Gastroesophageal sphincter (tissue), 4 donors: Measurements from ENCODE around the gene ARL17A. TPM values are rescaled to one million over a fixed set of nuclear protein-coding genes. Genes with fewer than 3 reads are reported as not detected.
"Not testable (repeated sequence)": the region's sequence is repeated elsewhere in the genome, so short reads cannot be mapped to it uniquely, and the experiment has no call there.

Experiments
- ATAC-seq: fragments of 150-250 bp; one replicate; pipeline ENCODE4 v1.9.1; 2016; ENCODE audit warnings: mild to moderate bottlenecking, moderate library complexity
- H3K27ac ChIP-seq, 4 donors: fragments of 200-600 bp; sonication (generic) in 3 of 4; 1 replicate in 3 of 4; 2 replicates in 1 of 4; pipeline ENCODE4 v1.5.1; 2016 to 2019
- H3K27me3 ChIP-seq: fragments of 200-600 bp; sonication (generic); one replicate; pipeline ENCODE4 v1.5.1; 2019
- H3K36me3 ChIP-seq, 2 donors: fragments of 200-600 bp; sonication (generic); one replicate each; pipeline ENCODE4 v1.5.1; 2019; ENCODE audit warnings: control low read depth in 1 of 2
- H3K4me1 ChIP-seq, 3 donors: fragments of 200-600 bp; sonication (generic); 1 replicate in 2 of 3; 2 replicates in 1 of 3; pipeline ENCODE4 v1.5.1; 2016 to 2019; ENCODE audit warnings: control low read depth in 2 of 3
- H3K4me3 ChIP-seq, 2 donors: fragments of 200-600 bp; sonication (generic); one replicate each; pipeline ENCODE4 v1.5.1; 2019; ENCODE audit warnings: mild to moderate bottlenecking in 1 of 2, moderate library complexity in 1 of 2
- H3K9me3 ChIP-seq, 3 donors: fragments of 200-600 bp; sonication (generic); one replicate each; pipeline ENCODE4 v1.5.1; 2017 to 2019; ENCODE audit warnings: control low read depth in 2 of 3
- WGBS, 2 donors: methylation state at CpG; one replicate each; pipeline ENCODE4 v1.1.5; 2018; ENCODE audit warnings: low coverage in 1 of 2; 5-methylcytosine and 5-hydroxymethylcytosine counted together
- total RNA-seq, 4 donors: library from RNA; depleted of rRNA; stranded (reverse); fragments of >200 nt; gene quantifications; one replicate each; pipeline ENCODE4 v1.1.0, GENCODE V29; 2016

The ARL17A gene
- 10 to 100 TPM in 1 of 4 donors, 1 to 10 TPM in 3; 5.6 to 15.6 (median 7.1) TPM for total RNA-seq

- no CpG with 5 or more reads among the region's 65 CpGs for WGBS, 2 donors
- peak; percentile 97 for ATAC-seq
- not testable (repeated sequence) for H3K9me3 ChIP-seq, H3K27me3 ChIP-seq, H3K4me1 ChIP-seq, H3K36me3 ChIP-seq
- H3K4me3 ChIP-seq: peak within 1 kb of the TSS; percentile 33 to 36
- peak within 1 kb of the TSS; percentile 65 to 81 (median 74) for H3K27ac ChIP-seq
Observed at GRCh38 chr17:46579083-46580075, at the start of gene ARL17A. Gene ARL17A, minus strand, starts transcription at chr17:46579691. Its CDS starts 3,369 bp downstream, at chr17:46576322.

GRCh38 chr17:46628753-46629436, 49.4 kb upstream of the ARL17A start:
- not testable (repeated sequence) for ATAC-seq, H3K36me3 ChIP-seq, H3K4me3 ChIP-seq, H3K27ac ChIP-seq, H3K27me3 ChIP-seq, H3K9me3 ChIP-seq, H3K4me1 ChIP-seq
- no CpG with 5 or more reads among the region's 5 CpGs for WGBS, 2 donors

GRCh38 chr17:46627452-46627851, 48.0 kb upstream of the ARL17A start:
- not testable (repeated sequence) for H3K9me3 ChIP-seq, H3K4me1 ChIP-seq, ATAC-seq, H3K36me3 ChIP-seq, H3K27me3 ChIP-seq, H3K4me3 ChIP-seq, H3K27ac ChIP-seq
- no CpG with 5 or more reads among the region's 2 CpGs for WGBS, 2 donors

- H3K27ac ChIP-seq, H3K27me3 ChIP-seq, H3K9me3 ChIP-seq, ATAC-seq, H3K36me3 ChIP-seq, H3K4me3 ChIP-seq, H3K4me1 ChIP-seq: not testable (repeated sequence)
- no CpG with 5 or more reads among the region's 5 CpGs for WGBS, 2 donors
Observed at GRCh38 chr17:46624726-46625125, 45.2 kb upstream of the ARL17A start.

- H3K4me1 ChIP-seq, H3K36me3 ChIP-seq, H3K9me3 ChIP-seq, H3K27me3 ChIP-seq, H3K27ac ChIP-seq, ATAC-seq, H3K4me3 ChIP-seq: not testable (repeated sequence)
- WGBS, 2 donors: no CpG with 5 or more reads among the region's 2 CpGs
Observed at GRCh38 chr17:46623790-46624189, 44.3 kb upstream of the ARL17A start.

GRCh38 chr17:46618975-46619374, 39.5 kb upstream of the ARL17A start:
- not testable (repeated sequence) for H3K9me3 ChIP-seq, ATAC-seq, H3K4me3 ChIP-seq, H3K36me3 ChIP-seq, H3K4me1 ChIP-seq, H3K27ac ChIP-seq, H3K27me3 ChIP-seq
- WGBS, 2 donors: no CpG with 5 or more reads among the region's 1 CpG

- ATAC-seq, H3K4me3 ChIP-seq, H3K9me3 ChIP-seq, H3K36me3 ChIP-seq, H3K27ac ChIP-seq, H3K4me1 ChIP-seq, H3K27me3 ChIP-seq: not testable (repeated sequence)
- WGBS, 2 donors: no CpG with 5 or more reads among the region's 3 CpGs
Observed at GRCh38 chr17:46617121-46617520, 37.6 kb upstream of the ARL17A start.

- WGBS, 2 donors: no CpG with 5 or more reads among the region's 1 CpG
- not testable (repeated sequence) for H3K4me1 ChIP-seq, H3K4me3 ChIP-seq, H3K27me3 ChIP-seq, ATAC-seq, H3K27ac ChIP-seq, H3K36me3 ChIP-seq, H3K9me3 ChIP-seq
Observed at GRCh38 chr17:46613876-46614275, 34.4 kb upstream of the ARL17A start.

GRCh38 chr17:46611304-46611703, 31.8 kb upstream of the ARL17A start:
- H3K4me3 ChIP-seq, H3K36me3 ChIP-seq, H3K9me3 ChIP-seq, H3K4me1 ChIP-seq, H3K27ac ChIP-seq, H3K27me3 ChIP-seq, ATAC-seq: not testable (repeated sequence)
- WGBS, 2 donors: no CpG with 5 or more reads among the region's 2 CpGs

GRCh38 chr17:46603125-46603524, 23.6 kb upstream of the ARL17A start:
- H3K9me3 ChIP-seq: not testable (repeated sequence)

GRCh38 chr17:46600767-46601166, 21.3 kb upstream of the ARL17A start:
- not testable (repeated sequence) for H3K36me3 ChIP-seq, H3K27me3 ChIP-seq, H3K4me1 ChIP-seq, H3K27ac ChIP-seq, ATAC-seq, H3K9me3 ChIP-seq, H3K4me3 ChIP-seq
- WGBS, 2 donors: no CpG with 5 or more reads among the region's 3 CpGs

More at GRCh38 chr17:46603125-46603524, 23.6 kb upstream of the ARL17A start:
- H3K36me3 ChIP-seq, H3K4me1 ChIP-seq, H3K4me3 ChIP-seq, ATAC-seq, H3K27ac ChIP-seq, H3K27me3 ChIP-seq: not testable (repeated sequence)

GRCh38 chr17:46598344-46598931, 18.9 kb upstream of the ARL17A start:
- ATAC-seq, H3K9me3 ChIP-seq, H3K4me3 ChIP-seq, H3K27ac ChIP-seq, H3K27me3 ChIP-seq, H3K36me3 ChIP-seq, H3K4me1 ChIP-seq: not testable (repeated sequence)
- 57 to 72% methylated on average over 2 to 3 of the region's 3 CpGs for WGBS, 2 donors

GRCh38 chr17:46591332-46591731, 11.8 kb upstream of the ARL17A start:
- H3K4me1 ChIP-seq, H3K36me3 ChIP-seq, H3K9me3 ChIP-seq, H3K4me3 ChIP-seq, H3K27me3 ChIP-seq, H3K27ac ChIP-seq: not testable (repeated sequence)
- WGBS, 2 donors: no CpG with 5 or more reads among the region's 7 CpGs
- ATAC-seq: peak; percentile 50
